Kidney (tissue), 14 donors: ENCODE results near the gene IWS1. TPM values are rescaled to one million over a fixed set of nuclear protein-coding genes. Genes with fewer than 3 reads are reported as not detected.

Source experiments
- DNase-seq, 5 donors: peaks; one replicate each; pipeline ENCODE4 v3.0.0-alpha.2; 2013 to 2020
- FAIRE-seq: peaks from 2 replicates; lab custom pipeline; 2012; peaks lifted over from hg19 to GRCh38; lab: Jason Lieb, UNC
- H3K27ac ChIP-seq, 2 donors: one replicate each; pipeline ENCODE4 v1.7.0; 2013; ENCODE audit warnings: low read depth in 2 of 2, low read length in 2 of 2, inconsistent platforms in 1 of 2
- H3K27me3 ChIP-seq: one replicate; pipeline ENCODE4 v1.7.1; 2013; ENCODE audit warnings: low read length, inconsistent platforms; ENCODE audit not compliant: control insufficient read depth, insufficient read depth
- H3K36me3 ChIP-seq, 3 donors: one replicate each; pipeline versions ENCODE4 v1.7.0 to v1.7.1; 2013; ENCODE audit warnings: low read length in 3 of 3, control low read depth in 1 of 3, inconsistent platforms in 1 of 3; ENCODE audit not compliant: insufficient read depth in 3 of 3, control insufficient read depth in 2 of 3
- H3K4me1 ChIP-seq, 3 donors: one replicate each; pipeline versions ENCODE4 v1.7.0 to v1.7.1; 2013; ENCODE audit warnings: low read length in 3 of 3, inconsistent platforms in 1 of 3, low read depth in 1 of 3; ENCODE audit not compliant: control insufficient read depth in 2 of 3, insufficient read depth in 2 of 3
- H3K4me3 ChIP-seq, 3 donors: one replicate each; pipeline versions ENCODE4 v1.7.0 to v1.8.1; 2013; ENCODE audit warnings: low read length in 3 of 3, control low read depth in 1 of 3, inconsistent platforms in 1 of 3
- H3K9ac ChIP-seq, 3 donors: one replicate each; pipeline versions ENCODE4 v1.7.0 to v1.7.1; 2013; ENCODE audit warnings: low read length in 3 of 3, control low read depth in 1 of 3, inconsistent platforms in 1 of 3
- H3K9me3 ChIP-seq, 3 donors: one replicate each; pipeline versions ENCODE4 v1.7.0 to v1.7.1; 2013; ENCODE audit warnings: low read length in 3 of 3, control low read depth in 1 of 3, inconsistent platforms in 1 of 3; ENCODE audit not compliant: control insufficient read depth in 2 of 3, insufficient read depth in 1 of 3
- CTCF ChIP-seq: IDR thresholded peaks from 3 replicates; pipeline ENCODE4 v1.5.1; 2012; ENCODE audit warnings: mild to moderate bottlenecking, moderate library complexity, borderline replicate concordance; ENCODE audit not compliant: insufficient read depth; ENCODE audit errors: extremely low read depth
- intact Hi-C: fragments of 100-400 bp; cut with DNase I; formaldehyde crosslinking; loops from one replicate; pipeline ENCODE4 v1.11.1; 2022
- polyA plus RNA-seq: library from polyadenylated mRNA; stranded (reverse); fragments of 350-450 nt; fragmentation: Illumina TruSeq; extraction: RNeasy Lipid Tissue Mini Kit (QIAGEN cat#74804); gene quantifications from one replicate; pipeline ENCODE4 v1.2.3, GENCODE V29; 2014; ENCODE audit warnings: low read depth, low replicate concordance; ENCODE audit not compliant: insufficient read depth
- total RNA-seq: library from RNA; stranded (reverse); fragmentation: NEBNext Ultra II Directional; extraction: Animal tissue kit (Norgen Biotek cat#: 25700); gene quantifications from one replicate; pipeline ENCODE4 v1.2.1, GENCODE V29; 2021
- donor health status: control.
- donor health status: control.
- donor health status: control.
- donor health status: control.
- donor health status: control.
- donor health status: DM: yes; HTN: yes; CAD: no.
- donor health status: Normal renal cell carcinoma (clear cell type).

IWS1 gene
- total and polyA plus RNA-seq, 2 donors from 2014 or later = 29.8 to 35.8 TPM

DNA sequence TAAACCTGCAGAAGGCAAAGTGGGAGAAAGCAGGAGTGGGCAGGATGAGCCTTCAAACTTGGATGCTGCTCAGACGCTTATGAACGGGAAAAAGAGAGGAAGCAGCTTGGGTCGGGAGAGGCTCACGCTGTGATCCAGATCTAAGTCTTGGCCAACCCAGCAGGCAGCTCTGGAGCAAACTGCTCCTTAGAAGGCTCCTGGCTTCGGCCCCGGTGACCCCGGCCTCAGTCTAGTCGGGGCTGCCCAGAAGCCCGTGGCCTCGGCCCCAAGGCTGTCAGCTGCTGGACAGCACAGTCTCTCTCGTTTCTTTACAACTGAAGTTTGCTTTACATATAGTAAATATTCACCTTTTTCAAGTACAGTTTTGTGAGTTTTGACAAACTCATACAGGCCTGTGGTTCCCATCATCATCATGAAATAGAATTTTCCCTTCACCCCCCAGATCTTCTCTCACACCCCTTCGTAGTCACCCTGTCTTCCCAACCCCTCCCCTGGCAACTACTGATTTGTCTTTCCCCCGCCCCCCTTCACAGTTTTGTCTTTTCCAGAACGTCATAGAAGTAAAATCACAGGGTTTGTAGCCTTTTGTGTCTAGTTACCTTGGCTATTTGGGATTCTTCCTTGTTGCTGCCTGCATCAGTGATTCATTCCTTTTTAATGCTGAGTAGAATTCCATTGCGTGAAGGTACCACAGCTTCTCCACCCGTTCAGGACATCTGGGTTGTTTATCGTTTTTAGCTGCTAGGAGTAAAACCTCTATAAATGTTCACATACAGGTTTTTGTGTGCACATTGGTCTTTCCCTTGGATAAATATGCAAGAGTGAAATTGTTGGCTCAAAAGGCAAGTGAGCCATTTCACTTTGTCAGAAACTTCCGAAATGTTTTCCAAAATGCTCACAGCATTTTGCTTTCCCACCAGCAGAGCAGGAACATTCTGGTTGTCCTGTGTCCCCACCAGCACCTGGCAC is 44.3 kb upstream of the IWS1 start:
- no peak overlapping the region for H3K9ac ChIP-seq
- no peaks in the 10 kb centered on the region for H3K27me3 ChIP-seq
- no peak for TF ChIP-seq CTCF
- no peak overlapping the region for H3K4me3 ChIP-seq
- H3K9me3 ChIP-seq = no peaks in the 10 kb centered on the region
- intact Hi-C loops = no loop called here
- H3K36me3 ChIP-seq = peaks cover 0 to 7% (median 0%) of the 10 kb centered on the region in 3 donors
- no peak overlapping the region for H3K27ac ChIP-seq
- DNase-seq = peak in 1 of 5 donors; percentile 80
- FAIRE-seq = no peak
- H3K4me1 ChIP-seq = no peaks in the 10 kb centered on the region

DNA sequence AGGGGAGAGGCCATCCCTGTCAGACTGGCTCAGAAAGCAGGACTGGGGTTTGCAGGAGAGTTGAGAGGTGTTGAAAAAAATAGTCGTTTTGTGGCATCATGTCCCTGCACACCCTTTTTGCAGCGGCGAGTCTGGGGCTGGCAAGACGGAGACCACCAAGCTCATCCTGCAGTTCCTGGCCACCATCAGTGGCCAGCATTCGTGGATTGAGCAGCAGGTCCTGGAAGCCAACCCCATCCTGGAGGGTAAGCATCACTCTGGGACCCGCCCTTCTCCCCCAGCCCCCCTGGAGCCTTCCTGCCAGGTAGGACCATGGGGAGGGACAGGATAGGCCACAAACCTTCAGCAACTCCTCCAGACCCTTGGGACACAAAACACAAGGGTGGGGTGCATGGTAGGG is 43.4 kb upstream of the IWS1 start:
- Histone ChIP-seq H3K4me3 (no peak overlapping the region), H3K9me3 (no peaks in the 10 kb centered on the region), H3K27ac (no peak overlapping the region), H3K36me3 (peaks cover 0 to 6% (median 0%) of the 10 kb centered on the region in 3 donors), H3K9ac (no peak overlapping the region), H3K4me1 (no peaks in the 10 kb centered on the region), H3K27me3 (no peaks in the 10 kb centered on the region)
- TF ChIP-seq CTCF = no peak
- DNase-seq (peak in 1 of 5 donors; percentile 46), FAIRE-seq (no peak)
- intact Hi-C loops = no loop called here

GRCh38 chr2:127568128-127568527 is 41.8 kb upstream of the IWS1 start:
- H3K27ac ChIP-seq = no peak overlapping the region
- H3K4me1 ChIP-seq = no peaks in the 10 kb centered on the region
- H3K27me3 ChIP-seq = no peaks in the 10 kb centered on the region
- no peak for FAIRE-seq
- H3K9me3 ChIP-seq = no peaks in the 10 kb centered on the region
- peaks cover 0 to 3% (median 0%) of the 10 kb centered on the region in 3 donors for H3K36me3 ChIP-seq
- peak in 1 of 5 donors; percentile 40 for DNase-seq
- H3K9ac ChIP-seq = no peak overlapping the region
- H3K4me3 ChIP-seq = no peak overlapping the region
- intact Hi-C loops = no loop called here
- TF ChIP-seq CTCF = no peak
